WERI-Rb-1 (cell line): ENCODE measurements around the gene RBMS3.

Experiments used
- DNase-seq: peaks from one replicate; pipeline ENCODE4 v3.0.0-alpha.2; 2020
- H3K27ac ChIP-seq: fragments of 250-450 bp; sonication (Bioruptor Pico); 2 replicates; pipeline ENCODE4 v1.5.1; 2020; ENCODE audit warnings: mild to moderate bottlenecking, moderate library complexity
- H3K27me3 ChIP-seq: fragments of 250-450 bp; sonication (Bioruptor Pico); 2 replicates; pipeline ENCODE4 v1.5.1; 2021; ENCODE audit warnings: mild to moderate bottlenecking, low read depth, moderate library complexity; ENCODE audit not compliant: insufficient read depth, severe bottlenecking
- H3K36me3 ChIP-seq: fragments of 250-450 bp; sonication (Bioruptor Pico); 2 replicates; pipeline ENCODE4 v1.5.1; 2020; ENCODE audit warnings: mild to moderate bottlenecking, moderate library complexity
- H3K4me3 ChIP-seq: 2 replicates; pipeline ENCODE4 v1.5.1; 2011; ENCODE audit warnings: low read depth, mild to moderate bottlenecking, control low read depth, low read length
- H3K9me3 ChIP-seq: fragments of 250-450 bp; sonication (Bioruptor Pico); 2 replicates; pipeline ENCODE4 v1.5.1; 2021; ENCODE audit warnings: mild to moderate bottlenecking, moderate library complexity; ENCODE audit not compliant: severe bottlenecking
- TF ChIP-seq, protein P1 (sequence below): IDR thresholded peaks from 2 replicates; pipeline ENCODE4 v1.5.1; 2011; ENCODE audit warnings: low read depth, mild to moderate bottlenecking, control low read depth, inconsistent platforms, low read length

The RBMS3 gene

DNA sequence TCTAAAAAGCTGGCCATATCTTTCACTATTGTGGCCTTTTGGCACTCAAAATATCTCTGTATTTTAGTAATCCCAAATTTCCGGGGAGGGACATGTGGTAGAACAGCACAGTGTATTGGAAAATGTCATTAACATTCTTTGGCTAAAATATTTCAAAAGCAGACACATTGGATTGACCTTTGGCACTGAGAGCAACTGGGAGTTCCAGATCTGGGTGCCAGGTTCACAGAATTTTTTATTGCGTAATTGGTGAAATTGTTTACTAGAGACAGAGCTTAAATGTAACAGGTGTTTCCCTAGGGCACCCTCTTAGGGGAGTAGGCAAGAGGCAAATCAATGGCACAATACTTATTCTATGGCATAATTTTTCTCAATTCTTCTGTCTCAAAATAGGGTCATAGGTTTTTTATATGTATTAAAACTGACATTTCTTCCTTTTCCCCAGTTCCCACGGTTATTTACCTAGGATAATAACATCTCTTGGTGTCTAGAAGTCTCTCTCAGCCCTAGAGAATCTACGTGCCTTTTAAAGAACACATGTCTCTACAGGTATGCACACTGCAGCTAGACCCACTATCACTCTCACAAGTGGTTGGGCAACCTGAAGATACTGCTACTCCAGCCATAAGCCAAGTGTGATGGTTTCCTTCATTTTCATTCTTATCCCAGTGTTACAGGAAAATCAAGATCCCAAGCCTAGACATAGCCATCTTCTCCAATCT is 10.6 kb downstream of the RBMS3 start:
- Histone ChIP-seq H3K36me3 (no peaks in the 10 kb centered on the region), H3K9me3 (no peaks in the 10 kb centered on the region), H3K27me3 (no peaks in the 10 kb centered on the region), H3K27ac (no peak overlapping the region), H3K4me3 (no peak overlapping the region)
- TF ChIP-seq, protein P1, sequence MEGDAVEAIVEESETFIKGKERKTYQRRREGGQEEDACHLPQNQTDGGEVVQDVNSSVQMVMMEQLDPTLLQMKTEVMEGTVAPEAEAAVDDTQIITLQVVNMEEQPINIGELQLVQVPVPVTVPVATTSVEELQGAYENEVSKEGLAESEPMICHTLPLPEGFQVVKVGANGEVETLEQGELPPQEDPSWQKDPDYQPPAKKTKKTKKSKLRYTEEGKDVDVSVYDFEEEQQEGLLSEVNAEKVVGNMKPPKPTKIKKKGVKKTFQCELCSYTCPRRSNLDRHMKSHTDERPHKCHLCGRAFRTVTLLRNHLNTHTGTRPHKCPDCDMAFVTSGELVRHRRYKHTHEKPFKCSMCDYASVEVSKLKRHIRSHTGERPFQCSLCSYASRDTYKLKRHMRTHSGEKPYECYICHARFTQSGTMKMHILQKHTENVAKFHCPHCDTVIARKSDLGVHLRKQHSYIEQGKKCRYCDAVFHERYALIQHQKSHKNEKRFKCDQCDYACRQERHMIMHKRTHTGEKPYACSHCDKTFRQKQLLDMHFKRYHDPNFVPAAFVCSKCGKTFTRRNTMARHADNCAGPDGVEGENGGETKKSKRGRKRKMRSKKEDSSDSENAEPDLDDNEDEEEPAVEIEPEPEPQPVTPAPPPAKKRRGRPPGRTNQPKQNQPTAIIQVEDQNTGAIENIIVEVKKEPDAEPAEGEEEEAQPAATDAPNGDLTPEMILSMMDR = no peak
- DNase-seq = no peak

DNA sequence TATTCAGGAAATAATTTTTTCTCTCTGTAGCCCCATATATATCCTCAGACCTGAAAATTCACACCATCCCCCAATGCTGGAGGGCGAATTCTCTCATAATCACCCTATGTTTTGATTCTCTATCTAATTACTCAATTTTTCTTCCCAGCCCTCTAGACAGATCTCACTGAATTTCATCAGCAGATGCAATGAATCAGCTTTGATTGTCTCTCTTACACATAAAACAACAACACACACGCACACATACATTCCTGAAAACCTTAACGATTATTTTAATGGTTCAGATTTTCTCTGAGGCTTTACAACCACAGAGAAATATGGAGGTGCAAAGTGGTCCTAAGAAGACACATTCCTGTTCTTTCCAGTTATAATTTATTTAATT is 11.1 kb downstream of the RBMS3 start:
- TF ChIP-seq, protein P1 = no peak
- H3K27ac ChIP-seq = no peak overlapping the region

DNA sequence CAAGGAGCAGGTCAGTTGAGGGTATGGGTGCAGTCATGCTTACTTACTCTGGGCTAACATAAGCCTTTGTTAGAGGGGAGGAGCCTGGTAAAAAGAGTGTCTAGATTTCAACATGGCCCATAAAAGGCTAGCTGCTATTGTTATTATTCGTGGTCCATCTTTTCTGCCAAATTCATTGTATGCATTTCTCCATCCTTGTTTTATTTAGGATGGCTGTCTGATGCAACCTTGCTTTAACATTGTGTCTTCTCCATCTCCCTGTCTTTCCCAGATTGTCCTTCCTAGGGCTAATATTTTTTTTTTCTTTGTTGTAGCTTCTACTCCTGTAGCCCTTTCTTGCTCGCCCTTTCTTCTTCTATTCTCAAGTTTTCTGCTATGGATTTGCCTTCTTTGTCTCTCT is 12.6 kb downstream of the RBMS3 start:
- no peak overlapping the region for H3K27ac ChIP-seq
- no peaks in the 10 kb centered on the region for H3K36me3 ChIP-seq
- DNase-seq = no peak
- TF ChIP-seq, protein P1 = no peak
- H3K4me3 ChIP-seq = no peak overlapping the region
- no peaks in the 10 kb centered on the region for H3K9me3 ChIP-seq
- H3K27me3 ChIP-seq = no peaks in the 10 kb centered on the region

More for the DNA sequence above, 11.1 kb downstream of the RBMS3 start:
- Histone ChIP-seq H3K4me3 (no peak overlapping the region), H3K36me3 (no peaks in the 10 kb centered on the region), H3K9me3 (no peaks in the 10 kb centered on the region), H3K27me3 (no peaks in the 10 kb centered on the region)
- DNase-seq = no peak

DNA sequence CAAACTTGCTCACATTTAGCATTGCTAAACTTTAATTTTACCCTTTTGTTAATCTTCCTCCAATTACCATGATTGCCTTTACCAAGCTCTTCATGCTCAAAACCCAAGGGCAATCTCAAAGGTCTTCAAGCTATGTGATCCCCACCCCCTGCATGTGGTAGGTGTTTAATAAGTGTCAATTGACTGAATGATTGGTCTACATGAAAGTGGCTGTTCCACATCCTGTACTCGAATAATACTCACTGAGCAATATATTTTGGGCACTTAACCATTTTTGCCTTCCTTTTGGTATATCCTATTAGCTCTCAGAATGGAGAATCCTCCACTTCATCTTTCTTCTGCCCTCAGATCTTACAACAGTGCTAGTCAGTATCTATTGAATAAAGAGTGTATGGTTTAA is 17.1 kb downstream of the RBMS3 start:
- TF ChIP-seq, protein P1 = no peak
- H3K36me3 ChIP-seq = no peaks in the 10 kb centered on the region
- no peak for DNase-seq
- no peak overlapping the region for H3K27ac ChIP-seq
- no peaks in the 10 kb centered on the region for H3K9me3 ChIP-seq
- no peak overlapping the region for H3K4me3 ChIP-seq
- no peaks in the 10 kb centered on the region for H3K27me3 ChIP-seq

DNA sequence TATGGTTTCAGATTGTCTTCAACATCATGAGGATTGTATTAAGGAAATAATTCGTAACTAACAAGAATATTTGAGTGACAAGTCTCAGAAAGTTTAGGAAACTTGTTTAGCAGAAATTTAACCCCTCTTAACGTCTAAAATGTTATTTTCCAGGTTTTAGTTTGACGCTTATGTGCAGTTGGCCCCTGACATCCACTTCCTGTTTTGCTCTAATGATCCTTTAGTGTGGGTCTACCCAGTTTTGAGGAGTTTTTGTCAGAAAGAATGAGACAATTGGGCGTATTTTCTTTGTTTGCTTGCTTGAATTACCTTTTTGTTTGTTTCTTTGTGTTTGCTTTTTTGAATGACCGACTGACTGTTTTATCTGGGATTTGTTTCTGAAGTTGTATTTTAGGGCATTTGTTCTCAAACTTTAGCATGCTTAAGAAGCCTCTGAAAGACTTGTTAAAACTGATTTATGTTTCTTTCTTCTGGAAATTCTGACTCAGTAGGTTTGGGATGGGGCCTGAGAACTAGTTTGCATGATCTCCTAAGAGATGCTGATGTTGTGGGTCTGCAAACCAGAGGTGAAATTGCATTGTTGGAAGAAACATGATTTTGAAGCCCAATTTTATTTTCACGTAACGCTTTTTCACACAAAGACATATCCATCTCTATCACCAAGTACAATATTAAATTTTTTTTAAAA is 20.6 kb downstream of the RBMS3 start:
- Histone ChIP-seq H3K4me3 (no peak overlapping the region), H3K27ac (no peak overlapping the region), H3K27me3 (no peaks in the 10 kb centered on the region), H3K9me3 (no peaks in the 10 kb centered on the region), H3K36me3 (no peaks in the 10 kb centered on the region)
- TF ChIP-seq, protein P1 = no peak
- no peak for DNase-seq

DNA sequence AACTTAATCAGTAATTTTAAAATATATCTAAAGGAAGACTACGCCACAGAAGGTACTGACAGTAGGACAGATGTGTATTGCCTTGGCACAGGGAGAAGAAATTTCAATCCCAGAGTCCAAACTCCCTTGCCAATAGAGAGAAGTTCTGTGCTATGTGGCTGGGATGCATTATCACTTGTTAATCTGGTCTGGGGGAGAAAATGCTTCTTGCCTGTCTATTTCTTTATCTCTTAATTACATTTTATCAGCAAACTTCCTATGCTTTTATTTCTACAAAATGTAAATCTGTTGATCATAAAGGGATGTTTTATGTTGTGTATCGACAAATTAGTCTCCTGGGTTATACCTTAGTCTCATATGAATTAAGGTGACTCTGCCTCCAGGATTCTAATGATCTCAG is 21.7 kb downstream of the RBMS3 start:
- Histone ChIP-seq H3K9me3 (no peaks in the 10 kb centered on the region), H3K4me3 (no peak overlapping the region), H3K27ac (no peak overlapping the region), H3K27me3 (no peaks in the 10 kb centered on the region), H3K36me3 (no peaks in the 10 kb centered on the region)
- no peak for DNase-seq
- TF ChIP-seq, protein P1 = no peak
